Loucy (cell line): Measurements from ENCODE around the gene ADGRB3.

Experiments used
- CTCF ChIP-seq: fragments of 200-600 bp; sonication (generic); conservative IDR thresholded peaks from 2 replicates; pipeline ENCODE4 v1.5.1; 2014; ENCODE audit warnings: mild to moderate bottlenecking, antibody characterized with exemption, low read length
- EZH2phosphoT487 ChIP-seq: fragments of 200-600 bp; IDR thresholded peaks from 2 replicates; pipeline ENCODE4 v1.6.1; 2018; ENCODE audit warnings: antibody characterized with exemption, mild to moderate bottlenecking, moderate library complexity, borderline replicate concordance

GRCh38 chr6:68711386-68712000 lies 76.4 kb downstream of the ADGRB3 start:
- TF ChIP-seq CTCF (no peak), EZH2phosphoT487 (no peak)
